ENCODE results near the gene PTGFR. TPM values are rescaled to one million over a fixed set of nuclear protein-coding genes. Genes with fewer than 3 reads are reported as not detected.

PTGFR gene
- total and polyA plus RNA-seq, 4 donors = 0.05 to 0.67 (median 0.40) TPM

DNA sequence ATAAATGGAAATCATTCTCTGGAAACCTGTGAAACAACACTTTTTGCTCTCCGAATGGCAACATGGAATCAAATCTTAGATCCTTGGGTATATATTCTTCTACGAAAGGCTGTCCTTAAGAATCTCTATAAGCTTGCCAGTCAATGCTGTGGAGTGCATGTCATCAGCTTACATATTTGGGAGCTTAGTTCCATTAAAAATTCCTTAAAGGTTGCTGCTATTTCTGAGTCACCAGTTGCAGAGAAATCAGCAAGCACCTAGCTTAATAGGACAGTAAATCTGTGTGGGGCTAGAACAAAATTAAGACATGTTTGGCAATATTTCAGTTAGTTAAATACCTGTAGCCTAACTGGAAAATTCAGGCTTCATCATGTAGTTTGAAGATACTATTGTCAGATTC lies 45.7 kb downstream of the PTGFR start:
- no peak for DNase-seq (ENCODE audit: low spot score)
- WGBS = 90% methylated on average over 2 of the region's 2 CpGs
- Histone ChIP-seq H3K27ac (ENCODE audit: low read depth in 1 of 2, low read length in 2 of 2) (no peak overlapping the region), H3K27me3 (ENCODE audit: control insufficient read depth in 4 of 4, insufficient read depth in 4 of 4, low read length in 3 of 4) (no peaks in the 10 kb centered on the region), H3K36me3 (ENCODE audit: control insufficient read depth in 4 of 4, insufficient read depth in 3 of 4, low read depth in 1 of 4, low read length in 3 of 4) (no peaks in the 10 kb centered on the region), H3K4me3 (ENCODE audit: low read depth in 1 of 3, low read length in 3 of 3) (no peak overlapping the region), H3K9me3 (ENCODE audit: control insufficient read depth in 4 of 4, low read length in 3 of 4) (no peaks in the 10 kb centered on the region), H3K9ac (ENCODE audit: low read depth in 1 of 2, low read length in 2 of 2) (no peak overlapping the region), H3K4me1 (ENCODE audit: control insufficient read depth in 4 of 4, insufficient read depth in 4 of 4, low read length in 3 of 4) (no peaks in the 10 kb centered on the region)
- TF ChIP-seq YY1 (IDR thresholded peaks at IDR 0.05) = no peak
- no peak for TF ChIP-seq FOXA1 (IDR thresholded peaks at IDR 0.05)
- TF ChIP-seq ZBTB33 (IDR thresholded peaks at IDR 0.05) = no peak
- TF ChIP-seq SP1 (IDR thresholded peaks at IDR 0.05) = no peak
- no peak for TF ChIP-seq JUND (IDR thresholded peaks at IDR 0.05)
- TF ChIP-seq, protein P1, sequence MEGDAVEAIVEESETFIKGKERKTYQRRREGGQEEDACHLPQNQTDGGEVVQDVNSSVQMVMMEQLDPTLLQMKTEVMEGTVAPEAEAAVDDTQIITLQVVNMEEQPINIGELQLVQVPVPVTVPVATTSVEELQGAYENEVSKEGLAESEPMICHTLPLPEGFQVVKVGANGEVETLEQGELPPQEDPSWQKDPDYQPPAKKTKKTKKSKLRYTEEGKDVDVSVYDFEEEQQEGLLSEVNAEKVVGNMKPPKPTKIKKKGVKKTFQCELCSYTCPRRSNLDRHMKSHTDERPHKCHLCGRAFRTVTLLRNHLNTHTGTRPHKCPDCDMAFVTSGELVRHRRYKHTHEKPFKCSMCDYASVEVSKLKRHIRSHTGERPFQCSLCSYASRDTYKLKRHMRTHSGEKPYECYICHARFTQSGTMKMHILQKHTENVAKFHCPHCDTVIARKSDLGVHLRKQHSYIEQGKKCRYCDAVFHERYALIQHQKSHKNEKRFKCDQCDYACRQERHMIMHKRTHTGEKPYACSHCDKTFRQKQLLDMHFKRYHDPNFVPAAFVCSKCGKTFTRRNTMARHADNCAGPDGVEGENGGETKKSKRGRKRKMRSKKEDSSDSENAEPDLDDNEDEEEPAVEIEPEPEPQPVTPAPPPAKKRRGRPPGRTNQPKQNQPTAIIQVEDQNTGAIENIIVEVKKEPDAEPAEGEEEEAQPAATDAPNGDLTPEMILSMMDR (IDR thresholded peaks at IDR 0.05; ENCODE audit: low read depth, low read length, missing input control) = no peak
- no peak for TF ChIP-seq FOXA2 (IDR thresholded peaks at IDR 0.05)
- no peak for TF ChIP-seq HNF4A (conservative IDR thresholded peaks at IDR 0.05)
- TF ChIP-seq EGR1 (IDR thresholded peaks at IDR 0.05; ENCODE audit: low read depth in 2 of 2) = no peak
- TF ChIP-seq MAX (IDR thresholded peaks at IDR 0.05) = no peak
- TF ChIP-seq GABPA (IDR thresholded peaks at IDR 0.05 in 1 of 2, conservative IDR thresholded peaks at IDR 0.05 in 1 of 2) = no peak

- H3K9ac ChIP-seq (ENCODE audit: low read depth in 1 of 2, low read length in 2 of 2) = no peak overlapping the region
- no peaks in the 10 kb centered on the region for H3K9me3 ChIP-seq (ENCODE audit: control insufficient read depth in 4 of 4, low read length in 3 of 4)
- H3K27ac ChIP-seq (ENCODE audit: low read depth in 1 of 2, low read length in 2 of 2) = no peak overlapping the region
- 69% methylated on average over 2 of the region's 2 CpGs for WGBS
- no peak for DNase-seq (ENCODE audit: low spot score)
- TF ChIP-seq JUND (IDR thresholded peaks at IDR 0.05) = no peak
- no peak for TF ChIP-seq RXRA (IDR thresholded peaks at IDR 0.05)
- H3K27me3 ChIP-seq (ENCODE audit: control insufficient read depth in 4 of 4, insufficient read depth in 4 of 4, low read length in 3 of 4) = no peaks in the 10 kb centered on the region
- H3K36me3 ChIP-seq (ENCODE audit: control insufficient read depth in 4 of 4, insufficient read depth in 3 of 4, low read depth in 1 of 4, low read length in 3 of 4) = no peaks in the 10 kb centered on the region
- no peaks in the 10 kb centered on the region for H3K4me1 ChIP-seq (ENCODE audit: control insufficient read depth in 4 of 4, insufficient read depth in 4 of 4, low read length in 3 of 4)
- no peak overlapping the region for H3K4me3 ChIP-seq (ENCODE audit: low read depth in 1 of 3, low read length in 3 of 3)
Measured at GRCh38 chr1:78540048-78540447, 49.3 kb downstream of the PTGFR start.

DNA sequence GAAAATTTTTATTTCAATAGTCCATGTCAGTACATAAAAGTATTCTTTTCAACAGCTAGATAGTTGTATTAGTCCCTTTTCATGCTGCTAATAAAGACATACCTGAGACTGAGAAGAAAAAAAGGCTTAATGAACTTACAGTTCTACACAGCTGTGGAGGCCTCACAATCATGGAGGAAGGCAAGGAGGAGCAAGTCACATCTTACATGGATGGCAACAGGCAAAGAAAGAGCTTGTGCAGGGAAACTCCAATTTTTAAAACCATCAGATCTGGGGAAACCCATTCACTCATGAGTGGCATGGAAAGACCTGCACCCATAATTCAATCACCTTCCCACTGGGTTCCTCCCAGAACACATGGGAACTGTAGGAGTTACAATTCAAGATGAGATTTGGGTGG lies 50.7 kb downstream of the PTGFR start:
- Histone ChIP-seq H3K36me3 (ENCODE audit: control insufficient read depth in 4 of 4, insufficient read depth in 3 of 4, low read depth in 1 of 4, low read length in 3 of 4) (no peaks in the 10 kb centered on the region), H3K4me3 (ENCODE audit: low read depth in 1 of 3, low read length in 3 of 3) (no peak overlapping the region), H3K4me1 (ENCODE audit: control insufficient read depth in 4 of 4, insufficient read depth in 4 of 4, low read length in 3 of 4) (no peaks in the 10 kb centered on the region), H3K27me3 (ENCODE audit: control insufficient read depth in 4 of 4, insufficient read depth in 4 of 4, low read length in 3 of 4) (no peaks in the 10 kb centered on the region), H3K9ac (ENCODE audit: low read depth in 1 of 2, low read length in 2 of 2) (no peak overlapping the region), H3K9me3 (ENCODE audit: control insufficient read depth in 4 of 4, low read length in 3 of 4) (no peaks in the 10 kb centered on the region), H3K27ac (ENCODE audit: low read depth in 1 of 2, low read length in 2 of 2) (no peak overlapping the region)
- DNase-seq (ENCODE audit: low spot score) = no peak
- TF ChIP-seq HNF4G (IDR thresholded peaks at IDR 0.05) (no peak), SP1 (IDR thresholded peaks at IDR 0.05) (no peak), FOXA2 (IDR thresholded peaks at IDR 0.05) (no peak), FOXA1 (IDR thresholded peaks at IDR 0.05) (no peak), JUND (IDR thresholded peaks at IDR 0.05) (no peak), ZBTB33 (IDR thresholded peaks at IDR 0.05) (no peak), TAF1 (conservative IDR thresholded peaks at IDR 0.05) (no peak), RXRA (IDR thresholded peaks at IDR 0.05) (no peak), RAD21 (IDR thresholded peaks at IDR 0.05) (no peak), HNF4A (conservative IDR thresholded peaks at IDR 0.05) (no peak), NR2F2 (IDR thresholded peaks at IDR 0.05) (no peak), ATF3 (IDR thresholded peaks at IDR 0.05) (no peak), EGR1 (IDR thresholded peaks at IDR 0.05; ENCODE audit: low read depth in 2 of 2) (no peak), YY1 (IDR thresholded peaks at IDR 0.05) (no peak), MAX (IDR thresholded peaks at IDR 0.05) (no peak), GABPA (IDR thresholded peaks at IDR 0.05 in 1 of 2, conservative IDR thresholded peaks at IDR 0.05 in 1 of 2) (no peak)
- TF ChIP-seq, protein P2, sequence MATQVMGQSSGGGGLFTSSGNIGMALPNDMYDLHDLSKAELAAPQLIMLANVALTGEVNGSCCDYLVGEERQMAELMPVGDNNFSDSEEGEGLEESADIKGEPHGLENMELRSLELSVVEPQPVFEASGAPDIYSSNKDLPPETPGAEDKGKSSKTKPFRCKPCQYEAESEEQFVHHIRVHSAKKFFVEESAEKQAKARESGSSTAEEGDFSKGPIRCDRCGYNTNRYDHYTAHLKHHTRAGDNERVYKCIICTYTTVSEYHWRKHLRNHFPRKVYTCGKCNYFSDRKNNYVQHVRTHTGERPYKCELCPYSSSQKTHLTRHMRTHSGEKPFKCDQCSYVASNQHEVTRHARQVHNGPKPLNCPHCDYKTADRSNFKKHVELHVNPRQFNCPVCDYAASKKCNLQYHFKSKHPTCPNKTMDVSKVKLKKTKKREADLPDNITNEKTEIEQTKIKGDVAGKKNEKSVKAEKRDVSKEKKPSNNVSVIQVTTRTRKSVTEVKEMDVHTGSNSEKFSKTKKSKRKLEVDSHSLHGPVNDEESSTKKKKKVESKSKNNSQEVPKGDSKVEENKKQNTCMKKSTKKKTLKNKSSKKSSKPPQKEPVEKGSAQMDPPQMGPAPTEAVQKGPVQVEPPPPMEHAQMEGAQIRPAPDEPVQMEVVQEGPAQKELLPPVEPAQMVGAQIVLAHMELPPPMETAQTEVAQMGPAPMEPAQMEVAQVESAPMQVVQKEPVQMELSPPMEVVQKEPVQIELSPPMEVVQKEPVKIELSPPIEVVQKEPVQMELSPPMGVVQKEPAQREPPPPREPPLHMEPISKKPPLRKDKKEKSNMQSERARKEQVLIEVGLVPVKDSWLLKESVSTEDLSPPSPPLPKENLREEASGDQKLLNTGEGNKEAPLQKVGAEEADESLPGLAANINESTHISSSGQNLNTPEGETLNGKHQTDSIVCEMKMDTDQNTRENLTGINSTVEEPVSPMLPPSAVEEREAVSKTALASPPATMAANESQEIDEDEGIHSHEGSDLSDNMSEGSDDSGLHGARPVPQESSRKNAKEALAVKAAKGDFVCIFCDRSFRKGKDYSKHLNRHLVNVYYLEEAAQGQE (IDR thresholded peaks at IDR 0.05) = no peak
